ENCODE data around the gene TMEM178B.

The TMEM178B gene

DNA sequence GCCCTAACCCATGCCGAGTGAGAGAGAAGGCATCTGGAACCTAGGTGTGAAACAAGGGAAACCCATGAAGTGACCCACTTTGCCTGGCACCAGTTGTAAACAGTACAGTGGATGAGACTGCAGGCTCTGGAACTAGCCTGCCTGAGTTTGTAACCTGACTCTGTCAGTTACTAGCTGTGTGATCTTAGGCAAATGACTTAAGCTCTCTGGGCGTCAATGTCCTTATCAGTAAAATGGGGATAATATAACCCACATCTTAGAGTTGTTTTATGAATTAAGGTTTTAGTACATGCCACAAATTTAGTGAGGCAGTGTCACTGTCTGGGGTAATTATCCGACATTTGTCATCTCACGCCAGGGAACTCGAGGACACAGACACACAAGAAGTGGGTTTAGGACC lies 394.5 kb downstream of the TMEM178B start:
- H3K4me3 ChIP-seq (ENCODE audit: control insufficient read depth, low read depth, low read length): no peak overlapping the region
- DNase-seq (ENCODE audit: low read depth): no peak
- TF ChIP-seq, protein P1, sequence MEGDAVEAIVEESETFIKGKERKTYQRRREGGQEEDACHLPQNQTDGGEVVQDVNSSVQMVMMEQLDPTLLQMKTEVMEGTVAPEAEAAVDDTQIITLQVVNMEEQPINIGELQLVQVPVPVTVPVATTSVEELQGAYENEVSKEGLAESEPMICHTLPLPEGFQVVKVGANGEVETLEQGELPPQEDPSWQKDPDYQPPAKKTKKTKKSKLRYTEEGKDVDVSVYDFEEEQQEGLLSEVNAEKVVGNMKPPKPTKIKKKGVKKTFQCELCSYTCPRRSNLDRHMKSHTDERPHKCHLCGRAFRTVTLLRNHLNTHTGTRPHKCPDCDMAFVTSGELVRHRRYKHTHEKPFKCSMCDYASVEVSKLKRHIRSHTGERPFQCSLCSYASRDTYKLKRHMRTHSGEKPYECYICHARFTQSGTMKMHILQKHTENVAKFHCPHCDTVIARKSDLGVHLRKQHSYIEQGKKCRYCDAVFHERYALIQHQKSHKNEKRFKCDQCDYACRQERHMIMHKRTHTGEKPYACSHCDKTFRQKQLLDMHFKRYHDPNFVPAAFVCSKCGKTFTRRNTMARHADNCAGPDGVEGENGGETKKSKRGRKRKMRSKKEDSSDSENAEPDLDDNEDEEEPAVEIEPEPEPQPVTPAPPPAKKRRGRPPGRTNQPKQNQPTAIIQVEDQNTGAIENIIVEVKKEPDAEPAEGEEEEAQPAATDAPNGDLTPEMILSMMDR (IDR thresholded peaks at IDR 0.05; ENCODE audit: control insufficient read depth, insufficient read depth, low read depth, low read length, missing control alignments): no peak

DNA sequence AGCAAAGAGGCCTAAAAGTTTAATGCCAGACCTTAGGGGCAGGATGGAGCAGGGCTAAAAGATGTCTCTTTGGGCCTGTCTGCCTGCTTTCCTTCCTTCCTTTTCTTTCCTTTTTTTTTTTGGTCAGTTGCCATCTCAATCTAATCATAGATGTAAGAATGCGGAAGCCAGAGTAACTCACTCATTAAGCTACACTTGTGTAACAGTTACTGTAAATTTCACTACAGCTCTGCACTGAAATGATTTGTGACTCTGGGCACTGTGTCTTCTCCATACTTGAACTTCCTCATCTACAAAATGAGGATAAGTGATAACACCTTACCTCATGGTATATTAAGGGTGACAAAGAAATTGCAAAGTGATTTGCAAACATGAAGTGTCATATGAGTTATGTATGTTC lies 401.8 kb downstream of the TMEM178B start:
- DNase-seq (ENCODE audit: low read depth): no peak
- TF ChIP-seq, protein P1 (IDR thresholded peaks at IDR 0.05; ENCODE audit: control insufficient read depth, insufficient read depth, low read depth, low read length, missing control alignments): no peak
- H3K4me3 ChIP-seq (ENCODE audit: control insufficient read depth, low read depth, low read length): no peak overlapping the region

DNA sequence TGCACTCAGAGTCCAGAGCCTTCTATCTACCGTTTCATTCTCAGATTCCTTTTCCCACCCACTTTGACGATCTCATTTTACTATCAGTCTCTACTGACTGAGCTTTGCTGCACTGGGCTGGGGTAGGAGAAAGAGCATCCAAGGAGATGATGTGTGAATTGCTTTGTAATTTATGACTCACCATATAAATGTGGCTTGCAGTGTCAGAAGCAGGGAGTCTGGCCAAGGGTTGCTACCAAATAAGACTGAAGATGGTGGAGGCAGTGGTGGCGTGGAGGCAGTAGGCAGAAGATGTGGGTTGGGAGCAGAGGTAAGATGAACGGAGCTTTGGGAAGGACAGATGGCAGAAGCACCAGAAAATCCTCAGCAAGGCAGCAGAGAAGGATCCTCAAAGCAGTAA lies 404.0 kb downstream of the TMEM178B start:
- no peak overlapping the region for H3K4me3 ChIP-seq (ENCODE audit: control insufficient read depth, low read depth, low read length)
- TF ChIP-seq, protein P1 (IDR thresholded peaks at IDR 0.05; ENCODE audit: control insufficient read depth, insufficient read depth, low read depth, low read length, missing control alignments): no peak
- no peak for DNase-seq (ENCODE audit: low read depth)

DNA sequence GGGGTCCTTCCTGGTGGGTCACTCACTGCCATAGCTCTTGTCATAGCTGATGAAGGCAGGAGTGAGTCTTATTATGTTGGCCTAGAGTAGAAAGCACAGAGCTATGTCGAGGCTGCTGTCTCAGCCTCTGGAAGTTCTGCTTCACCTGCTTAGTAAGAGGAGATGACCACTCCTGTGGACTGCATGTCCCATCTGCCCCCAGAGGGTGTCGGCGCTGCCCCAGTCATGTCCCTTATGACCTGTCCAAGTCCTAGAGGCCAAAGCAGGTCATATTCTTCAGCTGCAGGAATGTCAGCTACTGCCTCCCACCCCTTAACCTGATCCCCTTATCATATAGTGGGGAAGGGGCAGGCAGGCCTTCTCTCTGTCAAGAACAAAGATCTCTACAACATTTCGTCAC lies 405.0 kb downstream of the TMEM178B start:
- TF ChIP-seq, protein P1 (IDR thresholded peaks at IDR 0.05; ENCODE audit: control insufficient read depth, insufficient read depth, low read depth, low read length, missing control alignments): no peak
- H3K4me3 ChIP-seq (ENCODE audit: control insufficient read depth, low read depth, low read length): no peak overlapping the region
- no peak for DNase-seq (ENCODE audit: low read depth)

DNA sequence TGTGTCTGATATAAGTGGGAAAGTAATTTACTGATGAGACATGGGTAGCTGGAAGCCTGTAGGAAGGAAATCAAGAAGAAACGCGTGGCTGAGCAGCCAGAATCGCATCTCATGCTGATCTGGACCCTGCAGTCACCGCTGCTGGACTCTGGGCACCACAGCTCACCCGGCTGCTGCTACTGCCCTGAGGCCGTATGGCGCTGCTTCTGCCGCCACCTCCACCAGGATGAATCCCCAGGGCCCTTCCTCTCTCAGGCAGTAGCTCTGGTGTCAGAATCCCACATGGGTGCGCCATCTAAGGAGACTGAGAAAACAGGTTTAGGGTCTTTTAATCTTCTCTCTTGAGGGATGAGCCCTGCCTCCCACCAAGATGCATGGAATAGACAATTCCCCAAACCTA lies 407.1 kb downstream of the TMEM178B start:
- no peak overlapping the region for H3K4me3 ChIP-seq (ENCODE audit: control insufficient read depth, low read depth, low read length)
- TF ChIP-seq, protein P1 (IDR thresholded peaks at IDR 0.05; ENCODE audit: control insufficient read depth, insufficient read depth, low read depth, low read length, missing control alignments): no peak
- no peak for DNase-seq (ENCODE audit: low read depth)

DNA sequence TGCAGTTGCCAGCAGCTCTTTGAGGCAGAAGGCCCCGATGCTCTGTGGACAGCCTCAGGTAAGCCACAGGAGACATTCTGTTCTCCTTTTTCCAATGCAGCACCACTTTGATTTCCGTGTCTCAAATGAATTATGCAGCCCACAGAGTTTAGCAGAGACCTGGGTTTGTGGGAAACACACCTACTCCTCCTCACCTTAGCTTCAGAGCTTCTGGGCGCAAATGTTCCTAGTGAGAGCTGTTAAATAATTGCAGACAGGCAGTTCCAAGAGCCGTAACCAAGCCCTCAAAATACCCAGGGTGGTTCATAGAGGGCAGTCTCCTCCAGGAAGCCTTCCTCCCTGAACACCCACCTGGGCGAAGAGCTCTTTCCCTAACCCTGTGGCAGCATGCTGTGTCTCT lies 408.1 kb downstream of the TMEM178B start:
- no peak overlapping the region for H3K4me3 ChIP-seq (ENCODE audit: control insufficient read depth, low read depth, low read length)
- DNase-seq (ENCODE audit: low read depth): no peak
- TF ChIP-seq, protein P1 (IDR thresholded peaks at IDR 0.05; ENCODE audit: control insufficient read depth, insufficient read depth, low read depth, low read length, missing control alignments): no peak

DNA sequence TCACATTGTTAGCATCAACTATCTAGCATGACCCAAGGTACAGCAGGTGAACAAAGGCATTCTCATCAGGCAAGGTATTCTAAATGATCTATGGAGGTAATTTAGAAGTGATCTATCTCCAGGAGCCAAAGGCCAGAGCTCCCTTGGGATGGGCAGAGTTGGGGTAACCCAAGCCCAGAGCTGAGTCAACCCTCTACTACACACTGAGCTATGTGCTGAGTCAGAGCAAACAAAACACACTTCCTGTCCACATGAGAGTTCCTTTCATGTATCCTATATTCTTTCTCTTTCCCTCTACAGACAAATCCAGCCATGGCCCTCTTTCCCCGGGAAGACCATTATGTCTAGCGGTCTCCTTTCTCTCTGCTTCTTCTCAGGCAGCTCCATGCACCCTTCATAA lies 409.2 kb downstream of the TMEM178B start:
- H3K4me3 ChIP-seq (ENCODE audit: control insufficient read depth, low read depth, low read length): no peak overlapping the region
- DNase-seq (ENCODE audit: low read depth): no peak
- TF ChIP-seq, protein P1 (IDR thresholded peaks at IDR 0.05; ENCODE audit: control insufficient read depth, insufficient read depth, low read depth, low read length, missing control alignments): no peak
